ENCODE results near the gene LRIG1. TPM values are rescaled to one million over a fixed set of nuclear protein-coding genes. Genes with fewer than 3 reads are reported as not detected.

LRIG1 gene
- total and polyA plus RNA-seq, 10 of the 15 experiments (the other 5 are each of a cell fraction or from before 2014, with no cell fraction given), result 0.84 to 16.4 (median 8.1) TPM

- no peaks in the 10 kb centered on the region for H3K79me2 ChIP-seq (ENCODE audit: control insufficient read depth, insufficient read depth, low read length)
- H3K36me3 ChIP-seq (ENCODE audit: control insufficient read depth in 2 of 2, insufficient read depth in 2 of 2, low read length in 1 of 2), result peaks cover 0 to 8% of the 10 kb centered on the region in 2 experiments; a peak in 3 of 4 replicates
- in situ Hi-C loops (cut with MboI), result no loop called here
- DNase-seq (ENCODE audit: low read depth, low spot score) (peak; percentile 65), FAIRE-seq (no peak), ATAC-seq (peak; percentile 84)
- ChIA-PET CTCF (interaction anchor here (1.0 to 2.7 kb wide), 5 partner anchors 7 to 20 kb away, joined by 3 to 12 read pairs (median 5); no protein-coding TSS in a partner anchor), SMC1A (ENCODE audit: uncharacterized antibody, unreplicated experiment) (interaction anchor here (0.6 to 1.9 kb wide), 10 partner anchors 13 to 126 kb away, joined by 3 to 7 read pairs (median 4); no protein-coding TSS in a partner anchor), RAD21 (ENCODE audit: unreplicated experiment) (interaction anchor here (0.5 to 1.3 kb wide), 7 partner anchors 8 to 134 kb away, joined by 3 to 6 read pairs (median 3); no protein-coding TSS in a partner anchor), POLR2A (interaction anchor here (1.2 to 1.3 kb wide), 2 partner anchors 77 to 82 kb away, joined by 3 read pairs; no protein-coding TSS in a partner anchor)
- H3K4me1 ChIP-seq (ENCODE audit: control insufficient read depth, insufficient read depth, low read length), result peaks cover 33% of the 10 kb centered on the region
- no peaks in the 10 kb centered on the region for H4K20me1 ChIP-seq (ENCODE audit: control insufficient read depth, insufficient read depth)
- H3K4me2 ChIP-seq (ENCODE audit: control insufficient read depth, insufficient read depth), result peak overlapping the region; percentile 75
- peak overlapping the region; percentile 15; the same call in 1 of the 2 replicates for H2AFZ ChIP-seq (ENCODE audit: control insufficient read depth, low read depth, low read length)
- H3K9ac ChIP-seq (ENCODE audit: control insufficient read depth, insufficient read depth, low read length), result peak overlapping the region; percentile 32
- intact Hi-C loops (cut with micrococcal nuclease; ENCODE audit: unreplicated experiment), result loop anchor here (1.0 to 2.0 kb wide), 4 partner anchors 82 to 114 kb away; partner anchors contain the start of gene LRIG1
- BruUV-seq (replicated peaks), result TSS peak; percentile 58
- H3K4me3 ChIP-seq, result no peak overlapping the region
- H3K27me3 ChIP-seq (replicated peaks in 1 of 2; ENCODE audit: control insufficient read depth in 2 of 2, insufficient read depth in 2 of 2, low read length in 1 of 2), result no peaks in the 10 kb centered on the region
- peak overlapping the region; percentile 84 for H3K27ac ChIP-seq (ENCODE audit: control insufficient read depth, insufficient read depth)
- peaks cover 7% of the 10 kb centered on the region; the same call in 2 of the 3 replicates for H3K9me3 ChIP-seq (replicated peaks; ENCODE audit: control insufficient read depth, insufficient read depth, low read length)
- 47% methylated on average over 7 of the region's 7 CpGs for WGBS (ENCODE audit: insufficient coverage, insufficient replicate concordance, low lambda C conversion rate, missing lambda C conversion rate)
- TF ChIP-seq NKRF (conservative IDR thresholded peaks at IDR 0.05), result 0 out of 2 replicates have a peak, but pooled peaks have one; percentile 17
- TF ChIP-seq SPI1 (IDR thresholded peaks at IDR 0.05; ENCODE audit: borderline replicate concordance, insufficient read depth, low read depth, low read length), result peak; percentile 25; the same call in 1 of the 2 replicates
- TF ChIP-seq CHD2 (IDR thresholded peaks at IDR 0.05; ENCODE audit: borderline replicate concordance, low read depth, low read length), result peak; percentile 47; the same call in 1 of the 2 replicates
- no peak for TF ChIP-seq TBL1XR1 (IDR thresholded peaks at IDR 0.05; ENCODE audit: low read depth, low read length)
- TF ChIP-seq RELB (IDR thresholded peaks at IDR 0.05; ENCODE audit: low read depth), result peak; percentile 90
- no peak for TF ChIP-seq CREB1 (IDR thresholded peaks at IDR 0.05; ENCODE audit: low read depth)
- TF ChIP-seq KLF5 (IDR thresholded peaks at IDR 0.05; ENCODE audit: partially characterized antibody), result no peak
- TF ChIP-seq BHLHE40 (IDR thresholded peaks at IDR 0.05; ENCODE audit: borderline replicate concordance in 1 of 2, low read depth in 2 of 2, low read length in 1 of 2), result peak; percentile 87 to 88
- no peak for TF ChIP-seq SMAD5 (IDR thresholded peaks at IDR 0.05; ENCODE audit: low read depth)
- TF ChIP-seq CUX1 (IDR thresholded peaks at IDR 0.05; ENCODE audit: insufficient replicate concordance, low read depth, low read length), result peak; percentile 72
- TF ChIP-seq WRNIP1 (IDR thresholded peaks at IDR 0.05; ENCODE audit: borderline replicate concordance, low read depth, low read length), result no peak
- TF ChIP-seq NR2C1 (IDR thresholded peaks at IDR 0.05), result no peak
- no peak for TF ChIP-seq NRF1 (conservative IDR thresholded peaks at IDR 0.05; ENCODE audit: low read depth, low read length)
Observed at GRCh38 chr3:66386925-66387650, 113.7 kb downstream of the LRIG1 start.
